Right ventricle myocardium superior (tissue), 1 donor: ENCODE data around the gene CATSPERZ. TPM values are rescaled to one million over a fixed set of nuclear protein-coding genes. Genes with fewer than 3 reads are reported as not detected.
"Not testable (repeated sequence)": the region's sequence is repeated elsewhere in the genome, so short reads cannot be mapped to it uniquely, and the experiment has no call there.

ENCODE experiments used
- ATAC-seq: fragments of 200-7000 bp; cut with Tn5 transposase; one replicate; pipeline ENCODE4 v1.9.1; 2020; ENCODE audit warnings: mild to moderate bottlenecking; ENCODE audit not compliant: poor library complexity
- DNase-seq: peaks from one replicate; pipeline ENCODE4 v3.0.0-alpha.2; 2020
- intact Hi-C: fragments of 100-400 bp; cut with DNase I; formaldehyde crosslinking; loops from one replicate; pipeline ENCODE4 v1.11.2; 2022
- total RNA-seq: library from RNA; stranded (reverse); fragmentation: NEBNext Ultra II Directional; extraction: Animal tissue kit (Norgen Biotek cat#: 25700); gene quantifications from one replicate; pipeline ENCODE4 v1.2.1, GENCODE V29; 2021
- donor health status: DM: no; HTN: yes; CAD: no; lungs with severe emphysema.

CATSPERZ gene
- total RNA-seq, 1 donor from 2014 or later: not detected

GRCh38 chr11:64314805-64315561 lies 14.8 kb downstream of the CATSPERZ start:
- intact Hi-C loops: loop anchor here (5.0 kb wide), 1 partner anchor 42 kb away; the partner anchor contains the start of gene RPS6KA4
- DNase-seq (no peak), ATAC-seq (no peak)

- intact Hi-C loops: loop anchor here (5.0 kb wide), 1 partner anchor 41 kb away; the partner anchor contains the start of gene RPS6KA4
- not testable (repeated sequence) for DNase-seq, ATAC-seq
Measured at GRCh38 chr11:64315667-64316526, 15.7 kb downstream of the CATSPERZ start.

- intact Hi-C loops: loop anchor here (5.0 kb wide), 1 partner anchor 41 kb away; the partner anchor contains the start of gene RPS6KA4
- DNase-seq: no peak
- no peak for ATAC-seq
Measured at GRCh38 chr11:64316672-64317324, 16.6 kb downstream of the CATSPERZ start.

GRCh38 chr11:64317325-64317960 lies 17.3 kb downstream of the CATSPERZ start, which contains the start of gene TRMT112:
TSS of gene TRMT112 (minus strand) at chr11:64317559. CDS start at chr11:64317526, 33 bp downstream.
- DNase-seq (peak; percentile 96), ATAC-seq (peak; percentile 85)
- intact Hi-C loops: loop anchor here (5.0 kb wide), 1 partner anchor 40 kb away; the partner anchor contains the start of gene RPS6KA4

- ATAC-seq (peak; percentile 92), DNase-seq (peak; percentile 98)
- intact Hi-C loops: loop anchor here (5.0 kb wide), 1 partner anchor 39 kb away; the partner anchor contains the start of gene RPS6KA4
Measured at GRCh38 chr11:64317961-64318765, 18.0 kb downstream of the CATSPERZ start, which contains the start of gene PRDX5. TSS of gene PRDX5 (plus strand) at chr11:64318121. CDS start at chr11:64318216, 95 bp downstream.

- intact Hi-C loops: loop anchor here (5.0 kb wide), 1 partner anchor 38 kb away; the partner anchor contains the start of gene RPS6KA4
- DNase-seq (no peak), ATAC-seq (no peak)
Measured at GRCh38 chr11:64318766-64319761, 18.9 kb downstream of the CATSPERZ start.

GRCh38 chr11:64320556-64320955 lies 20.4 kb downstream of the CATSPERZ start:
- intact Hi-C loops: no loop called here

GRCh38 chr11:64321026-64321425 lies 20.9 kb downstream of the CATSPERZ start:
- ATAC-seq (no peak), DNase-seq (no peak)
- intact Hi-C loops: no loop called here

More at GRCh38 chr11:64320556-64320955, 20.4 kb downstream of the CATSPERZ start:
- ATAC-seq (no peak), DNase-seq (no peak)

- intact Hi-C loops: no loop called here
- ATAC-seq (no peak), DNase-seq (no peak)
Measured at GRCh38 chr11:64321533-64321932, 21.4 kb downstream of the CATSPERZ start.

- DNase-seq (no peak), ATAC-seq (no peak)
- intact Hi-C loops: no loop called here
Measured at GRCh38 chr11:64322925-64323260, 22.7 kb downstream of the CATSPERZ start.

- DNase-seq: no peak
- intact Hi-C loops: no loop called here
- ATAC-seq: no peak
Measured at GRCh38 chr11:64323373-64323772, 23.2 kb downstream of the CATSPERZ start.

GRCh38 chr11:64323984-64324383 lies 23.8 kb downstream of the CATSPERZ start:
- ATAC-seq, intact Hi-C loops, DNase-seq: not testable (repeated sequence)

- intact Hi-C loops: no loop called here
- no peak for DNase-seq
Measured at GRCh38 chr11:64324692-64325469, 24.7 kb downstream of the CATSPERZ start.

GRCh38 chr11:64327375-64327774 lies 27.2 kb downstream of the CATSPERZ start:
- ATAC-seq: no peak
- DNase-seq: no peak
- intact Hi-C loops: no loop called here

More at GRCh38 chr11:64324692-64325469, 24.7 kb downstream of the CATSPERZ start:
- no peak for ATAC-seq

GRCh38 chr11:64327993-64328392 lies 27.8 kb downstream of the CATSPERZ start:
- intact Hi-C loops: no loop called here
- ATAC-seq (no peak), DNase-seq (no peak)
